ENCODE results near the gene OLFM2.
A peak's percentile ranks its signal among the peaks of the same experiment; 100 is the strongest.
"Not testable (repeated sequence)": the region's sequence is repeated elsewhere in the genome, so short reads cannot be mapped to it uniquely, and the experiment has no call there.

The OLFM2 gene

DNA sequence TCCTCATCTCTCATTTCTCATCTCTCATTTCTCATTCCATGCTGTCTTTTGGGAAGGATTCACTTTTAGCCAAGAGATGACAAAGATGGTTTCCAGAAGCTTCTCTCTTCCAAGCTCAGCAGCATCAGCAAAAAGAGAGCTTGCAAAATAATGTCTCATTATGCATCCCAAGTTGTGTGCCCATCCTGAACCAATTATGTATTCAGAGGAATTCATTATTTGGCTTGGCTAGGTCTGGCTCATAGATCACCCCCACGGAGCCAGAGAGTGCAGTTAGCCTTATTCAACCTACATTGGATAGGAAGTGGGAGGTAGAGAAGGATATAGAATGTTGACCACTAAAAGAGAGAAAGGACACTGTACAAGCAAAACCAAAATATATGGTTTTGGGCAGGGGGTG, 5.4 kb upstream of the OLFM2 start:
- DNase-seq, result no peak

DNA sequence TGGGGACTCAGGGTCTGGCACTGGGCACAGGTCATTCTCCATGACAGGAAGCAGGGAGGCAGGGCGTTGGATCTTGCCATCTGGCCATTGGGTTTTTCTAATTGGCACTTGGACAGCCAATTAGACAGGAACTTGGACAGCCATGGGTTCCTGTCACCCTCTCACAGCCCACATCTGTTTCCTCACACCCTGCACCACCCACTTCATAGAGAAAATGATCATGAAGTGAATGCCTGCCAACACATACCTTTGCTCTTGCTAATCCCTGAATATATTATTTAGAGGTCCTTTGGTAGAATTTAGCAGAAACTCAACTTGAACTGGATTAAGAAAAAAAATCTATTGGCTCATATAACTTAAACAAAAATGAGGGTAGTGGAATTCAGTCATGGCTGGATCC, 4.9 kb upstream of the OLFM2 start:
- DNase-seq, result no peak

DNA sequence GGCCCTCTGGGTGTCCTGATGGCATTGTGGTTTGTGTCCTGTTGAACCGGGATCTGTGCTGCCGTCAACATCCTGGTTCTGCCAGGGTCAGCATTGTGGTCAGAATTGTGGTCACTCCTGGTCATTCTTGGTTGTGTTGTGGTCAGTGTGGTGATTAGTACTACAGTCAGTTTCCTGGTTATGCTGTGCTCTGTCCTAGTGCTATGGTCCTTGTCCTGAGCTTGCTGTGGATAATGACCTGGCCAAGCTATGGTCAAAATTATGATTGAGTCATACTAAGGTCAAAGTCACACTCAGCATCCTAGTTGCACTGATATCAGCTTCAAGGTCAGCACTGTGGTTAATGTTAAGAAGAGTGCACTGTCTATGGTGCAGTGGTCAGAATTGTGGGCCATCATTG, 4.5 kb upstream of the OLFM2 start:
- no peak for DNase-seq

DNA sequence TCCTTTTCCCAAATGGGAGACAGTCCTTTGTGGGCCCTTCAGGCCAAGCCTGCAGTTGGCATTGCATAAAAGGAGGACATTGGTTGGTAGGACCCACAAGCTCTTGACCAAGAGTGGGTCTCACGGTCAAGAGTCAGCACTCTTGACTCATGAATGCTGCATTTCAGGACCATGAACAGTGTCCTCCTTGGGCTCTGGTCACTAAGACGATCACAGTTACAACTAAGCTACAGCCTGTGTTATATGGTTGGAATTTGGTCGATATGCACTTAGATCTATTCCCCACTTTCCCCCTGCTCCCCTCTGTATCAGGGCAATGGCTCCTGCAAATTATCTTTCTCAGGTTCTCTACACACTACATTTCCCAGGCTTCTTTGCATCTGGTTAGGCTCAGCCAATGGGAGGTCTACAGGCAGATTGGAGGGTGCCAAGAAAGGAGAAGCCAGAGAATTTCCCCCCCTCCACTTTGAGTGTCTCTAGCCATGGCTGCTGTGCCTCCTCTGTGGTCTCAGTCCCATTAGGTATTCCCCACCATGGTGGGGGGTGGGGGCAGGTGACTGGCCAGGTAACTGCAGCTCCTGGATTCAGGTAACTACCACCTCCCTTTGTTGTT, 3.1 kb upstream of the OLFM2 start:
- DNase-seq, result no peak

DNA sequence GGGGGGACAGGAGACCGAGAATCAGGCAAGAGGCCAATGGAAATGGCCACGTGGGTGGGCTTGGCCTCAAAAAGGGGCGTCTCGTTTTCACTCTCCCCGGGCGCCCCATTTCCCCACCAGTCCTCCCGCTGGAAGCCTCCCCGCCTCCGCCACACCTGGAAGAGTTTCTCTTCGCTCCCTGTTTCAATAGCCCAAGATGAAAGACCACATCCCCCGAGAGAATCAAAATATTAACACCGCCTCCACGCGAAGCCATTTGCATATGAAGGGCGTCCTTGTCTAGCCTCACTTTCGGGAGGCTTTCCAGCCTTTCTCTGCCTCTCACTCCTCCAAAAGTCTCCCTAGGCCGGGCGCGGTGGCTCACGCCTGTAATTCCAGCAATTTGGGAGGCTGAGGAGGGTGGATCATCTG, 691 bp upstream of the OLFM2 start:
- no peak for DNase-seq

DNA sequence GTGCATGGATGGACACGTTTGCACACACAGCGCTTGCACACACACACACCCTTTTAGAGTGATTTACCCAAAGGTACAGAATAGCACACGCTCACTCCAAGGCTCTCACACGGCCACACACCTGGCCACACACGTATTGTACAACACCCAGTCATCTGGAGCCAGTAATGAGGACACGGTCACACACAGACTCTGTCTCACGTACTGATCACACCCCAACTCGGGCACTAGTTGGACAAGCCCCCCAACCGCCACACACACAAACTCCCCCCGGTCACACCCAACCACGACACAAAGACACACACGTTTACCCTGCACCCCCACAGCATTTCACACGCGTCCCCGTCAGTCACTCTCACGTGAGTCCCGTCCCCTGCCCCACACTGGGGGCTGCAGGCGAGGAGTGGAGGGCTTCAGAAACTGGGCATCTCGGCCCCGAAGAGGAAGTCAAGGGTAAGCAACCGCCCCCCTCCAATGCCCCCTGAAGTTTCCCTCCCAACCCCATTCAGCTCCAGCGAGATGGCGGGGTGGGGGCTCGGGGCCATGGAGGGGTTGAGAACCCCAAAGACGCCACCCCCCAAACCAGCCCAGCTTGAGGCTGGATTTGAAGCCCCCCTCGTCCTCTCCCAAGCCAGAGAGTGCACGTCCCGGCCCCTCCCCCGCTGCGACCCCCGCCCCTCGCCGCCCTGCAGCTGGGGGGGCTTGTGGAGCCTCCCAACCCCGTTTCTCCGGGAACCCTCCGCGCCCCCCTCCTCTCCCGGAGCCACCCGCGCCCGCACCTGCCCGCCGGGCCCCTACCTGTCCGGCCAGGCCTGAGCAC, 599 bp downstream of the OLFM2 start:
- DNase-seq, result no peak

DNA sequence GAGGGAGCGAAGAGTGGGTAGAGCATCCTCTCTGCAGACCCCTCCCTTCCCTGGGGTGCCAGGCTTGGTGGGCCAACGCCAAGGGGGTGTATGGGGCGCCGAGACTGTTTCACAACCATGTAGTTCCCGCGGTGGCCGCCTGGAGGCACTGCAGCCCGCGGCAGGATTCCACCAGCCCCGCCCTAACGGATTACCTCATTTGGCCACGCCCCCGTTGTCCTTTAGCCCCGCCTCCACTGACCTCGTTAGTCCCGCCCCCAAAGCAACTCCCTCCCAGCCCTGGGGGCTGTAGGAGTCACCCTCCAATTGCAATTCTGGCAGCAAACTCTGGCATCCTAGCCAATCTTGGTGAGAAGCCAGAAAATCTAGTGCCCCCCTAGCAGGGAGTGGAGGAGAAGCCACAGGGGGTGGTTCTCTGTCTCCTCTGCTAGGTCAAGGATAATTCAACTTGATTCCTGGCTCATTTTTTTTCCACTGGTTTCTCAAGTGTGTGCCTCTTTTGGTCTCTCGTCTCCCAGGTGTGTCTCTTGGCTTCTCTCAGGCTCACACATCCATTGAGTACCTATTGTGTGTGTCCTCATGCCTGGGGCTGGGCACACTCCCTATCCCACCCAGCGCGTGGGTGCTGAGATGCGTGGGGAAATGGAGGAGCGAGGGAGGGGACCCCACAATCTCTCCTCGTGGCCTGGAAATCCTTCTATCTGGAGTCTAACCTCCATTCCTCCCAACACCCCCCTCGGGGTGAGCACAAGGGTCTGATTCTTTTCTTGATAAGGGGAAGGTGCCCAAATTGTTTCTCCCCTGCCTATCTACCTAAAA, 2.0 kb downstream of the OLFM2 start:
- peak; percentile 86 for DNase-seq

DNA sequence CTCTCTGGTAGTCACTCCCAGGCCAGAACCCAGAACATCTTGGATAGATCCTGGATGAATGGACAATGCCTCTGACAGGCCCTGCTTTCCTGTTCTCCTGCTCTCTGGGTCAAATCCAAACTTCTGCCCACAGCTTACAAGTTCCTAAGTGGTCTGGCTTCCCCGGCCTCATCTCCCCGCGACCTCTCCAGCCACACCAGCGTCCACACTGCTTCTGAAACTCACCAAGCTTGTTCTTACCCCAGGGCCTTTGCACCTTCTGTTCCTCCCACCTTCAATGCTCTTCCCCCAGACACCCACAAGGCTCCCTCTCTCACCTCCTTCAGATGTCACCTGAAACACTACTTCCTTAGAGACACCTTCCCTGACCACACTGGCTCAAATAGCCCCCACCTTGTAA, 3.5 kb downstream of the OLFM2 start:
- DNase-seq, result no peak

DNA sequence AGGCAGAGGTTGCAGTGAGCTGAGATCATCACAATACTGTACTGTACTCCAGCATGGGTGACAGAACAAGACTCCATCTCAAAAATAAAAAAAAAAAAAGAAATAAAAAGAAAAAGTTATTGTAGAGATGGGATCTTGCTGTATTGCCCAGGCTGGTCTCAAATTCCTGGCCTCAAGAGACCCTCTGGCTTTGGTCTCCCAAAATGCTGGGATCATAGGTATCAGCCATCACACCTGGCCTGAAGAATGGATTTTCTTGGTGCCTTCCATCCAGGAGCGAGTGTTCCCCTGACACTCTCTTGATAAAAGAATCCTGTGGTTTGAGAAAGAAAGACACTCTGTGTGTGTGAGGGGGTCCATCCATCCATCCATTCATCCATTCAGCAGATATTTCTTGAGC, 4.7 kb downstream of the OLFM2 start:
- DNase-seq, result no peak

DNA sequence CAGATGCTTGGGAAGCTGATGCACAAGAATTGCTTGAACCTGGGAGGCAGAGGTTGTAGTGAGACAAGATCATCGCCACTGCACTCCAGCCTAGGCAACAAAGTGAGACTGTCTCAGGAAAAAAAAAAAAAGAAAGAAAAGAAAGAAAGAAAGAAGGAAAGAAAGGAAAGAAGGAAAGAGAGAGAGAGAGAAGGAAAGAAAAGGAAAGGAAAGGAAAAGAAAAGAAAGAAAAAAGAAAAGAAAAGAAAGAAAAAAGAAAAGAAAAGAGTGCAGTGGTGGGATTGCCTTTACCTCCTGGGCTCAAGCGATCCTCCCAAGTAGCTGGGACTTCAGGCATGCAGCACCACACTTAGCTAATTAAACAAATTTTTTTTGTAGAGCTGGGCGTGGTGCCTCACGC, 12.9 kb downstream of the OLFM2 start:
- no peak for DNase-seq

DNA sequence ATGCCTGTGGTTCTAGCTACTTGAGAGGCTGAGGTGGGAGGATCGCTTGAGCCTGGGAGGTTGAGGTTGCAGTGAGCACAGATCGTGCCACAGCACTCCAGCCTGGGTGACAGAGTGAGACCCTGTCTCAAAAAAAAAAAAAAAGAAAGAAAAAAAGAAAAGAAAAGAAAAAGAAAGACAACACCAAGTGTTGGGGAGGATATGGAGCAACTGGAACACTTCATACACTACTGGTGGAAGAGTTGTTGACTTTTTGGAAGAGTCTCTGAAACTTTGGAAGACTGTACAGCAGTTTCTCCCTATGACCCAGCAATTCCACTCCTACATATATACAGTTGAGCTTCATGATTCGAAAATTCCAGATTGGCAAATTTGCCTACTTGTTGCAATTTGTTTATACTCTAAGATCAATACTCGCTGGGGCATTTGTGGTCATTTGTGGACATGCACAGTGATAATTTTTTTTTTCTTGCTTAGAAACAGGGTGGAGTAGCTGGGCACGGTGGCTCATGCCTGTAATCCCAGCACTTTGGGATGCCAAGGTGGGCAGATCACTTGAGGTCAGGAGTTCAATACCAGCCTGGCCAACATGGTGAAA, 13.4 kb downstream of the OLFM2 start:
- not testable (repeated sequence) for DNase-seq

DNA sequence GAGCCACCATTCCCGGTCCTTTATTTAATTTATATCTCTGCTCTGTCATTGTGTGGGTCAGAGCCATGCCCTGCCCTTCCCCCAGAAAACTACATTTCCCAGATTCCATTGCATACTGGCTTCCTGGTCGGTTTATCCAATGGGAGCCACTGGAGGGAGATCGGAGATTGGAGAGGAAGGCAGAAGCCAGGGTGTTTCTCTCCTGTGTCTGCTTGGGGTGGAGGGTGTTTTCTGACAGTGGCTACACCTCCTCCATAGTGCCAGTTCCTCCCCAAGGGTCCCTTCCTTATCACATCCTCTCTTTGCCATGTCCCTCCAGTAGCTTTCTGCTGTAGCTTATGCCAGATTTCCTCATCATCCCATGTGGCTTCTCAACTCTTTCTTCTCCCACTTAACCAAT, 19.0 kb downstream of the OLFM2 start:
- no peak for DNase-seq

DNA sequence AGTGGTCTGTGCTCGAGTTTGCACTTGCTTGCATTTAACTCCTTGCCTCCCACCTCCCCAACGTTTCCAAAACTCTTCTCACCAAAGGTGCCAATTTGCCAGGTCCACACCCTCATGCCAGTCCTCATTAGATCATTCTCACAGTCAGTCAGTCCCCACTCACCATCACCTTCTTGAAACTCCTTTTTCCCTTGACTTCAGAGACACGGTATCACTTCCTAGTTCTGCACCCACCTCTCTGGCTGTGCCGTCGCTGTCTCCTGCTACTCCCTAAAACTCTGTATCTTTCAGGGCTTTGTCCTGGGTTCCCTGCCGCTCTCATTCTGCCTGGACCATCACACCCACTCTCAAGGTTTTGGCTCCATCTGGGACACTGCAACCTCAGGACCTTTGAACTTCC, 19.6 kb downstream of the OLFM2 start:
- DNase-seq, result no peak

DNA sequence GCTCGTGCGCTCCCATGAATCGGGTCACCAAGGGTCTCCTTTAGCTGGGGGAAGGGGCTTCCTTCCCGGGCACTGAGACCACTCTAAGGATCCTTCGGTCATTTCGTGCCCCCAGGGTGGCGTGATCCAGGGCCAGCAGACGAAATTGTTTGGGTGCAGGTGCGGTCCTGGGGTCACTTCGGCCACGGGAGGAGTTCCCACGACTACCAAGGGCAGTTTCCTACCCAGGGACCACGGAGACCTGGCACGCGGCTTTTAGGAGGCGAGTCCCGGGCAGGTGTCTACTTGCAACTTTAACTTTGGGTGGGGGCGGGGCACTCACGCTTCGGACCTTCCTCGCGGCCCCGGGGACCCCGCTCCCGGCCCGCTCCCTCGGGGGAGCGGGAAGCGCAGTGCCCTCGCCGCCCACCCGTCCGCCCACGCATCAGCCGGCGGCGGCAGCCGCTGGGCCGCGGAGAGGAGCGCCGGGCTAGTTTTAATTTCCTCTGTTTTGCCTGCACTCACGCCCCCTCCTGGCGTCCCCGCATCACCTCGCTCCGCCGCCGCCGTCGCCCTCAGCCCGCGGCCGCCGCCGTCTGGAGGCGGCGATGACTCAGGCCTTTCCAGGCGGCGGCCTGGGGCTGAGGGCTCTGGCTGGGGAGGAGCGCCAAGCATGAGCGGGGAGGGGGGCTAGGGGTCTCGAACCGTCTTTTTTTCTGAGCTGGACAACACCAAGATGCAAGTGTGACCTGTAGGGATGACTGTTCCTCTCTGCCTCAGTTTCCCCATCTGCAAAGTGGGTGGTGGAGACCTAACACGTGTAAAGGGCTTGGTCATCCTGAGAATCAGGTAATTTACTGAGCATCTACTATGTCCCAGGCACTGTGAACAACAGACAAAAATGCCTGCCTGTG, 21.8 kb downstream of the OLFM2 start:
- peak; percentile 48 for DNase-seq

DNA sequence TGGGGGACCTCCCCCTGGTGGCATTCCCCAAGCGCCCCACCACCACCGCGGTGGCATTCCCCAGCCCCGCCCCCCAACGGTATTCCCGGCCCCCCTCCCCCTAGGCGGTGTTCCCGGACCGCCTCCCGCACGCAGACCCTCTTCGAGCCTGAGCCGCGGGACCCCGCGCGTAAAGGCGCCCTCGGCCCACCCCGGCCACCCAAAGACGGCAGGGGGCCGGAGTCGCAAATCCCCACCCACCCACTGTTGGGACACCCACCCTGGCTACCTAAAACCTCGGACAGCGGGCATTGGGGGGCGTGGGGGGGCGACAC, 22.4 kb downstream of the OLFM2 start:
- DNase-seq, result no peak

DNA sequence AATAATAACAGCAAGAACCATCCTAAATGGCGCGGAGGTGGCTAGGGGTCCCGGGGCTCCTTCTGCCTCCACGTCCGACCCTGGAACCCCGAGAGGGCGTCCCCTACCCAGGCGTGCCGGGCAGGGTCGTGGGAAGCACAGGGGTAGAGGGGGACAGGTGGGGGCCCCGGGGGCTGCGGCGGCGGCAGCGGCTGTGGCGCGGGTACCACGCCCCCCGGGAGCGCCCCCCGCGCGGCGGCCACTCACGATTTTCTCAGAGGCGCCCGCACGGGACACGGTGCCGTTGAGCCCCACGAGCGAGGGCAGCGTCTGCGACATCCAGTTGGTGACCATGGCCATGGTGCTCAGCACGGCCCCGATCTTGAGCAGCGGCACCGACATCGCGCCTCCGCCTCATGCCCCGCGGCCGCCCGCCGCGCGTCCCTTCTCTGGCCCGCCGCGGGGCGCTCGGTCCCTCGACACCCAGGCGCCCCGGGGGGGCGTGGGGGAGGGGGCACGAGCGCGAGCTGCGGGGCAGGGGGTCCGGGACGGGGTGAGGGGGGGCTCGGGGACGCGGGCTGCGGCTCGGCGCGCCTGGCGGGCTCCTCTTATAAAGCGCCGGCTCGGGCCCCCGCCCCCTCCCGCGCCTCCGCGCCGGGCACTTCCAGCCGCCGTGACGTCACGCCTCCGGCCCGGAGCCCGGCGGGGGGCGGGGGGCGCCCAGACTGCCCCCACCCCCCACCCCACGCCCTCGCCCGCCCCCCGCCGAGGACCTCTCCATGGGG, 22.9 kb downstream of the OLFM2 start:
- no peak for DNase-seq

DNA sequence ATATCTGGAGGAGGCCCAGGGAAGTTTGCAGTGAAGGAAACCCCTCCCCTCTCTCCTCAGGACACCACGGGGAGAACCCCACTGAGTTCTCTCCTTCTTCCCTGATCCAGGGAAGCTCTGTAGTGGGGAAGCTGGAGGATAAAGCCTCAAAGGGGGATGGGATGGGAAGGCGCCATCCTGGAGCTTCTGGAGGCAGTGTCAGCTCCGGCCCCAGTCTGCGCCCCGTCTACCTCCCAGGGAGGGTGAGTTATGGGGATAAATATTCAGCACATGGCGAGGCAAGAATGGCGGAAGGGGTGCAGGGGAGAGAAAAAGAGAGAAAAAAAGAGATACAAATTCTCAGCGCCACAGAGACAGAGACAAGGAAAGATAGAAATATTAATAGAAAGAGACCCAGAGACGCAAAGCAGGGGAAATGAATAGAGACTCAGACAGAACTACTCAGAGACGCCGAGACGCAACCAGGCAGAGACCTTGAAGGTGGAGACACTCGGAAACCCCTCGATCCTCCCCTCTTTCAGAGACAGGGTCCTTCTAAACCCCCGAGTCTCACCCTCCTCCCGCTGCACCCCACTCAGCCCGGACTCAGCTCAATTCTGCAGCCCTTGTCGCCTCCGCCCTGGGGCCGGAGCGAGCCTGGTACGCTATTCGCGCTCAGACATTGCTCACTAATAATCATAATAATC, 23.6 kb downstream of the OLFM2 start:
- DNase-seq, result no peak

DNA sequence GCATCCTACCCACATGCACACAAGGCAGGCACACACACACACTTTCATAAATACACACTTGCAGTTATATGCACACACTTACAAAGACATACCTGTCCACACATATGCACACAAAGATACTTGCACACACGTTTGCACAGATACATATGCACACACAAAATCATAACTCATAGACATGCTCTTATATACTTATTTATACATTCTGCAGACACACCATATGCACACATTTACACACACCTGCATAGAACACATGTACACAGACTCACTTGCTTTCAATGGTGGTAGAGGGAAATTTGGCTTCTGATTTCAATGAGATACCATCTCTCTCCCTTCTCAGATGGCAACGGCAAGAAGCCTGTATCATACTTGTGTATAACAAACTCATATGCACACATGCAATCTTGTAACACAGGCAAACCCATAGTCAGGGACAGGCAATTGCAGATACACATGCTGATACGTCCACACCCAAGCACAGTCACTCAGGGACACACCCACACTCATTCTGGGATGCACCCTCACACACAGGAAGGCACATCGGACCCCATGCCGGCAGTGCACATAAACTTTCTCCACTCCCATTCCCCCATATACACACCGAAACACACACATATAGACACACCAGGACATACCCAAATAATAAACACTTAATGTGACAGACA, 24.7 kb downstream of the OLFM2 start:
- no peak for DNase-seq

DNA sequence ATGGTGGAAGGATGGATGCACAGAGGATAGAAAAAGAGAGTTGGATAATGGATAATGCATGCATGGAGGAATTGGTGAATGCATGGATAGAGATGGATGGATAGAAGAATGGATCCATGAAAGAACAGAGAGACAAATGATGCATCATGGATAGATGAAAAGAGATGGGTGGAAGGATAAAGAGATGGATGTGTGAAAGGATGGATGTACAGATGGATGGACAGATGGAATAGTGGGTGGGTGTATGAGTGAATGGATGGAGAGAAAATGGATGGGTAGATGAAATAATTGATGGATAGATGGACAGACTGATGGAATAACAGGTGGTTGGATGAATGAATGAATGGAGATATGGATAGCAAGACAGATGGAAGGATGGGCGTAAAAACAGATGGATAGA, 25.7 kb downstream of the OLFM2 start:
- DNase-seq, result no peak

DNA sequence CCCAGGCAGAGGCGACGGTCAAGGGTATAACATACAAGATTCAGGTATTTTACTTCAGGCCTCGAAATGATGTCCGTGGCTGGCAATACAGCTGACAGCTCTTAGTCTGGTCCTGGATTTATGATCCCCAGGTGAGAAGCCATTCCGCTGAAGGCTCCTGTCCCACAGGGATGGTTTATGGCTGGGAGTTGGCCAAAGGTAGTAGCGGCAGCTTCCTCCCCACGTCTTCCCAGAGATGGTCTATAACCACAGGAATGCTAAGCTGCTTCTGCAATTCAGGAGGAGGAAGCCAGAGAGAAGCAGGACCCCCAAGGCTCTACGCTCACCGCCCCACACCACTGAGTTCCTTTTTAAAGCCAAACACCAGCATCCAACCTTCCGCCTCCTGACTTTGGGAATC, 27.1 kb downstream of the OLFM2 start:
- no peak for DNase-seq

All from effector CD8-positive, alpha-beta T cell (primary cell).